Mesenchymal stem cell (in vitro differentiated cells and primary cell): ENCODE results near the gene ARSG.

ENCODE experiments used
- DNase-seq: peaks from one replicate; pipeline ENCODE4 v3.0.0-alpha.2; 2013
- H2AFZ ChIP-seq: one replicate; pipeline ENCODE4 v1.6.1; 2013; ENCODE audit warnings: low read depth, mild to moderate bottlenecking, control low read depth, inconsistent platforms, low read length, moderate library complexity
- H2AK5ac ChIP-seq: 2 replicates; pipeline ENCODE4 v1.6.1; 2013; ENCODE audit warnings: low read length, moderate library complexity, mild to moderate bottlenecking, inconsistent platforms; ENCODE audit not compliant: severe bottlenecking
- H2BK120ac ChIP-seq: one replicate; pipeline ENCODE4 v1.6.1; 2013; ENCODE audit warnings: low read depth, mild to moderate bottlenecking, inconsistent platforms, low read length, moderate library complexity
- H2BK12ac ChIP-seq, 2 experiments: one replicate each; pipeline ENCODE4 v1.6.1; 2013; ENCODE audit warnings: inconsistent platforms in 2 of 2, low read length in 2 of 2, mild to moderate bottlenecking in 2 of 2, moderate library complexity in 2 of 2, control low read depth in 1 of 2
- H2BK15ac ChIP-seq: one replicate; pipeline ENCODE4 v1.6.1; 2013; ENCODE audit warnings: mild to moderate bottlenecking, low read depth, inconsistent platforms; ENCODE audit not compliant: poor library complexity, severe bottlenecking
- H2BK5ac ChIP-seq: 2 replicates; pipeline ENCODE4 v1.6.1; 2013; ENCODE audit warnings: low read depth, mild to moderate bottlenecking, low read length, control low read depth, inconsistent platforms; ENCODE audit not compliant: poor library complexity, severe bottlenecking
- H3K14ac ChIP-seq, 2 experiments: one replicate each; pipeline ENCODE4 v1.6.1; 2013; ENCODE audit warnings: inconsistent platforms in 2 of 2, low read length in 2 of 2, control low read depth in 1 of 2, mild to moderate bottlenecking in 1 of 2, moderate library complexity in 1 of 2
- H3K18ac ChIP-seq, 2 experiments: one replicate each; pipeline ENCODE4 v1.6.1; 2013; ENCODE audit warnings: inconsistent platforms in 2 of 2, low read length in 2 of 2, control low read depth in 1 of 2, low read depth in 1 of 2, mild to moderate bottlenecking in 1 of 2
- H3K23ac ChIP-seq, 2 experiments: one replicate each; pipeline ENCODE4 v1.6.1; 2013; ENCODE audit warnings: inconsistent platforms in 2 of 2, low read length in 2 of 2, mild to moderate bottlenecking in 2 of 2, moderate library complexity in 2 of 2, control low read depth in 1 of 2
- H3K27ac ChIP-seq: 2 replicates; pipeline ENCODE4 v1.5.1; 2013; ENCODE audit warnings: mild to moderate bottlenecking, moderate library complexity, low read length, control low read depth, inconsistent platforms; ENCODE audit not compliant: poor library complexity, severe bottlenecking
- H3K27me3 ChIP-seq, 2 experiments: 2 replicates each; pipeline versions ENCODE4 v1.6.1 to v1.7.0; 2013; ENCODE audit warnings: low read length in 2 of 2, mild to moderate bottlenecking in 2 of 2, moderate library complexity in 2 of 2, control low read depth in 1 of 2, inconsistent platforms in 1 of 2; ENCODE audit not compliant: control insufficient read depth in 1 of 2, insufficient read depth in 1 of 2
- H3K36me3 ChIP-seq, 2 experiments: 2 replicates each; pipeline versions ENCODE4 v1.6.1 to v1.7.0; 2013; ENCODE audit warnings: low read length in 2 of 2, control low read depth in 1 of 2, inconsistent platforms in 1 of 2, low read depth in 1 of 2, mild to moderate bottlenecking in 1 of 2; ENCODE audit not compliant: insufficient read depth in 2 of 2, control insufficient read depth in 1 of 2
- H3K4ac ChIP-seq, 2 experiments: one replicate each; pipeline ENCODE4 v1.6.1; 2013; ENCODE audit warnings: inconsistent platforms in 2 of 2, low read length in 2 of 2, mild to moderate bottlenecking in 2 of 2, moderate library complexity in 2 of 2, control low read depth in 1 of 2, low read depth in 1 of 2
- H3K4me1 ChIP-seq: 2 replicates; pipeline ENCODE4 v1.6.1; 2013; ENCODE audit warnings: low read depth, low read length, control low read depth; ENCODE audit not compliant: control insufficient read depth, insufficient read depth
- H3K4me2 ChIP-seq: 2 replicates; pipeline ENCODE4 v1.6.1; 2013; ENCODE audit warnings: low read length, mild to moderate bottlenecking, inconsistent platforms; ENCODE audit not compliant: poor library complexity, severe bottlenecking
- H3K4me3 ChIP-seq, 2 experiments: 2 replicates each; pipeline versions ENCODE4 v1.5.1 to v1.7.0; 2013; ENCODE audit warnings: low read length in 2 of 2, mild to moderate bottlenecking in 2 of 2, control low read depth in 1 of 2, low read depth in 1 of 2; ENCODE audit not compliant: insufficient read depth in 1 of 2
- H3K79me1 ChIP-seq: replicated peaks from 2 replicates; pipeline ENCODE4 v1.6.1; 2013; ENCODE audit warnings: mild to moderate bottlenecking, control low read depth, low read length, inconsistent platforms; ENCODE audit not compliant: poor library complexity, severe bottlenecking
- H3K9ac ChIP-seq: 2 replicates; pipeline ENCODE4 v1.7.0; 2013; ENCODE audit warnings: mild to moderate bottlenecking, low read length, moderate library complexity
- H3K9me3 ChIP-seq: 2 replicates; pipeline ENCODE4 v1.7.0; 2013; ENCODE audit warnings: mild to moderate bottlenecking, low read length; ENCODE audit not compliant: control insufficient read depth
- H4K8ac ChIP-seq: one replicate; pipeline ENCODE4 v1.6.1; 2013; ENCODE audit warnings: inconsistent platforms, mild to moderate bottlenecking, low read length, moderate library complexity
- H4K91ac ChIP-seq: one replicate; pipeline ENCODE4 v1.6.1; 2013; ENCODE audit warnings: mild to moderate bottlenecking, low read length, inconsistent platforms
- WGBS: methylation state at CpG from one replicate; pipeline ENCODE4 v1.1.7; 2013; ENCODE audit warnings: mixed read lengths; 5-methylcytosine and 5-hydroxymethylcytosine counted together

Gene ARSG

DNA sequence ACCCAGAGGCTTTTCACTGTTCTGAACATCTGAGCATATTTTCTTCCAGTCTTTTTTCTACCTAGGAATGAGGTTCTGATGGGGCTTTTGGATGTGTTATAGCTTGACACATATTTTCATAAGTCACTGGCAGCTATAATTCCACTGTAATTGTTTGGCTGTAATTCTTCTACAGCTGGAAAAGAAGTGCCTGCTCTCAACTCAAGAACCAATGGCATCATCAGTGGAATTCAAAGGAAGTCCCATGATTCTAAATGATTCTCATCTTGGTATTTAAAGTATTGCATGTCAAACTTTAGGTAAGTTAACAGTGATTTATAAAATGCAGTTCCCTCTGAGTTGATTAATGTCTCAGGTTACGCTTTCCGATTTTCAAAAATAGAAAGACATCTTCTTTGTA lies 149.2 kb downstream of the ARSG start:
- no peak overlapping the region for H2AK5ac ChIP-seq
- peak overlapping the region; percentile 66 for H3K27ac ChIP-seq
- no peak overlapping the region for H2AFZ ChIP-seq
- peaks cover 26 to 92% of the 10 kb centered on the region in 2 experiments for H3K36me3 ChIP-seq
- H3K4me1 ChIP-seq: peaks cover 21% of the 10 kb centered on the region
- no peak overlapping the region for H4K8ac ChIP-seq
- no peak overlapping the region for H3K14ac ChIP-seq
- no peak overlapping the region for H2BK5ac ChIP-seq
- H3K18ac ChIP-seq: no peak overlapping the region
- H3K4me3 ChIP-seq: no peak overlapping the region
- no peak overlapping the region for H3K23ac ChIP-seq
- no peak overlapping the region for H2BK12ac ChIP-seq
- WGBS: no CpG with 5 or more reads among the region's 2 CpGs
- no peak overlapping the region for H4K91ac ChIP-seq
- H3K4ac ChIP-seq: no peak overlapping the region
- H2BK15ac ChIP-seq: no peak overlapping the region
- no peaks in the 10 kb centered on the region for H3K27me3 ChIP-seq
- H3K9me3 ChIP-seq: no peaks in the 10 kb centered on the region
- DNase-seq: no peak
- H3K79me1 ChIP-seq: peaks cover 15% of the 10 kb centered on the region
- H3K4me2 ChIP-seq: no peak overlapping the region
- H2BK120ac ChIP-seq: no peak overlapping the region
- no peak overlapping the region for H3K9ac ChIP-seq

GRCh38 chr17:68441070-68441770 lies 149.9 kb downstream of the ARSG start:
- Histone ChIP-seq H3K27ac (peak overlapping the region; percentile 66), H2AK5ac (peak overlapping the region; percentile 92), H2BK15ac (peak overlapping the region; percentile 26), H3K36me3 (peaks cover 26 to 92% of the 10 kb centered on the region in 2 experiments), H3K23ac (peak overlapping the region in 1 of 2 experiments; percentile 42), H2BK12ac (peak overlapping the region; percentile 75 to 91), H3K4ac (peak overlapping the region in 1 of 2 experiments; percentile 78), H3K4me2 (no peak overlapping the region), H4K91ac (peak overlapping the region; percentile 90), H2BK5ac (peak overlapping the region; percentile 32), H3K9me3 (no peaks in the 10 kb centered on the region), H2AFZ (no peak overlapping the region), H3K4me3 (no peak overlapping the region), H3K18ac (peak overlapping the region; percentile 55 to 83), H3K9ac (no peak overlapping the region), H2BK120ac (peak overlapping the region; percentile 35), H3K79me1 (peaks cover 11% of the 10 kb centered on the region), H4K8ac (peak overlapping the region; percentile 82), H3K27me3 (no peaks in the 10 kb centered on the region), H3K4me1 (peaks cover 16% of the 10 kb centered on the region), H3K14ac (no peak overlapping the region)
- peak; percentile 85 for DNase-seq
- 49% methylated on average over 13 of the region's 14 CpGs for WGBS

- Histone ChIP-seq H3K27me3 (no peaks in the 10 kb centered on the region), H3K4ac (no peak overlapping the region), H2BK5ac (no peak overlapping the region), H3K9me3 (no peaks in the 10 kb centered on the region), H3K14ac (no peak overlapping the region), H4K91ac (no peak overlapping the region), H3K18ac (no peak overlapping the region), H3K9ac (peak overlapping the region; percentile 20), H2AFZ (no peak overlapping the region), H2BK15ac (no peak overlapping the region), H3K4me1 (peaks cover 13% of the 10 kb centered on the region), H4K8ac (peak overlapping the region; percentile 56), H3K4me2 (no peak overlapping the region), H3K23ac (no peak overlapping the region), H3K4me3 (no peak overlapping the region), H3K27ac (no peak overlapping the region), H2AK5ac (no peak overlapping the region), H2BK120ac (no peak overlapping the region), H3K79me1 (peaks cover 17% of the 10 kb centered on the region), H2BK12ac (no peak overlapping the region), H3K36me3 (peaks cover 38 to 97% of the 10 kb centered on the region in 2 experiments)
- no peak for DNase-seq
- WGBS: 98% methylated on average over 8 of the region's 11 CpGs
Observed at GRCh38 chr17:68443972-68444464, 152.7 kb downstream of the ARSG start.

DNA sequence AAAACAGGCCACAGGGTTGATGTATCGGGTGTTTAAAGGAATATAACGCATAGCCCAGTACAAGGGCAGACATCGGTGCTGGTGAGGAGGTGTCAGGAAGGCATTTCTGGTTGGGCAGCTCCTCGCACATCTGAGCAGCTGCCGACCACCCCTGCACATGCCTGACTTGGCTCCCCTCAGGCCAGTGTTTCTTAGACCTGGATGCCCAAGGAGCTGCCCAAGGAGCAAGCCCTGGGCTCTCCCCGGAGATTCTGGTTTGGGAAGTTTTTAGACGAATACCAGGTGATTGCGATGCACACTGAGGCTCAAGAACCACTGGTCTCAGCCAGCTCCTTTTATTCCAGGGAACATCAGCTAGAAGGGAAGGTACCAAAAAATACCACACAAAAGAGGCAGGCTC lies 154.4 kb downstream of the ARSG start:
- Histone ChIP-seq H2AK5ac (no peak overlapping the region), H2BK120ac (no peak overlapping the region), H3K4ac (no peak overlapping the region), H3K79me1 (peaks cover 21% of the 10 kb centered on the region), H3K9me3 (no peaks in the 10 kb centered on the region), H2BK12ac (no peak overlapping the region), H4K8ac (no peak overlapping the region), H3K4me2 (no peak overlapping the region), H3K36me3 (peaks cover 53 to 97% of the 10 kb centered on the region in 2 experiments), H2BK15ac (no peak overlapping the region), H2AFZ (no peak overlapping the region), H4K91ac (no peak overlapping the region), H2BK5ac (no peak overlapping the region), H3K14ac (no peak overlapping the region), H3K4me1 (peaks cover 10% of the 10 kb centered on the region), H3K27ac (no peak overlapping the region), H3K27me3 (no peaks in the 10 kb centered on the region), H3K4me3 (no peak overlapping the region), H3K18ac (no peak overlapping the region), H3K9ac (peak overlapping the region; percentile 26), H3K23ac (no peak overlapping the region)
- no peak for DNase-seq
- WGBS: 97% methylated on average over 8 of the region's 8 CpGs
